ENCODE data around the gene STT3B. TPM values are rescaled to one million over a fixed set of nuclear protein-coding genes. Genes with fewer than 3 reads are reported as not detected.
"Not testable (repeated sequence)": the region's sequence is repeated elsewhere in the genome, so short reads cannot be mapped to it uniquely, and the experiment has no call there.

Gene STT3B
- total RNA-seq, 1 donor from 2014 or later, result 181 TPM

DNA sequence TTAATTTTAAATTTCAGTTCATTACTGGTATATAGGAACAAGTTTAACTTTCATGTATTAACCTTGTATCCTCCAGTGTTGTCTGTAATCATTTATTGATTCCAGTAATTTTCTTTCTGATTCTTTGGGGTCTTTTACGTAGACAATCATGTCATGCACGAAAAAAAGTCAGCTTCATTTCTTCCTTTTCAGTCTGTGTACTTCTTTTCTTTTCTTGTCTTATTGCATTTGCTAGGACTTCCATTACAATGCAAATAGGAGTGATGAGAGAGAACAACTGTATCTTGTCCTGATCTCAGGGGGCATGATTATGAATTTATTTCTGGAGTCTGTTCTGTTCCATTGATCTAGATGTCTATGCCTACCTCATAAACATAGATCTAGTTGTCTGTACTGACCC is 56.5 kb downstream of the STT3B start:
- intact Hi-C loops (cut with micrococcal nuclease), result no loop called here

DNA sequence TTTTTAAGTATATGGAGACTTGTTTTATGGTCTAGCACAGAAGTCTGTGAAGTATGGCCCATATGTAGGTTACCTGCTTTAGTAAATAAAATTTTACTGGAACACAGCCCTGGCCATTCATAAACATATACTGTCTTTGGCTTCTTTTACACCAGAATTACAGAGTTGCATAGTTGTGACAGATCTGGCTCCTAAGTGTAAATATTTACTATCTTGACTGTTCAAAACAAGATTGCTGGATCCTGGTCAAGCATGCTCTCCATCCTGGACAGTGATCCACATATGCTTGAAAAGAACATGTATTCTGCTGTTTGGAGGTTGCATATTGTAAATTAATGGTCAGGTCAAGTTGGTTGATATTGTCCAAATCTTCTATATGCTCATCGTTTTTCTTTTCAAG is 57.9 kb downstream of the STT3B start:
- intact Hi-C loops (cut with micrococcal nuclease), result no loop called here

- intact Hi-C loops (cut with micrococcal nuclease), result loop anchor here (2.0 kb wide), 1 partner anchor 20 kb away; no protein-coding TSS in a partner anchor
Measured at GRCh38 chr3:31592764-31593163, 60.0 kb downstream of the STT3B start.

- intact Hi-C loops (cut with micrococcal nuclease), result loop anchor here (5.0 kb wide), 2 partner anchors 39 to 41 kb away; no protein-coding TSS in a partner anchor
Measured at GRCh38 chr3:31596176-31596575, 63.5 kb downstream of the STT3B start.

- intact Hi-C loops (cut with micrococcal nuclease), result no loop called here
Measured at GRCh38 chr3:31600431-31600830, 67.7 kb downstream of the STT3B start.

DNA sequence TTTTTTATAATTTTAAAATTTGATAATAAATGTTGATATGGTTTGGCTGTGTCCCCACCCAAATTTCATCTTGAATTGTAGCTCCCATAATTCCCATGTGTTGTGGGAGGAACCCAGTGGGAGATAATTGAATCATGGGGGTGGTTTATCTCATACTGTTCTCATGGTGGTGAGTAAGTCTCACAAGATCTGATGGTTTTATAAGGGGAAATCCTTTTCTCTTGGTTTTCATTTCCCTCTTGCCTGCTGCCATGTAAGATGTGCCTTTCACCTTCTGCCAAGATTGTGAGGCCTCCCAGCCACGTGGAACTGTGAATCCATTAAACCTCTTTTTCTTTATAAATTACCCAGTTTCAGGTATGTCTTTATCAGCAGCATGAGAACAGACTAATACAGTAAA is 72.6 kb downstream of the STT3B start:
- intact Hi-C loops (cut with micrococcal nuclease), result not testable (repeated sequence)

GRCh38 chr3:31606453-31606852 is 73.7 kb downstream of the STT3B start:
- intact Hi-C loops (cut with micrococcal nuclease), result no loop called here

- intact Hi-C loops (cut with micrococcal nuclease), result loop anchor here (1.0 to 10.0 kb wide), 4 partner anchors 158 to 843 kb away; partner anchors contain the start of genes OSBPL10 and ZNF860
Measured at GRCh38 chr3:31610700-31611275, 78.1 kb downstream of the STT3B start.

DNA sequence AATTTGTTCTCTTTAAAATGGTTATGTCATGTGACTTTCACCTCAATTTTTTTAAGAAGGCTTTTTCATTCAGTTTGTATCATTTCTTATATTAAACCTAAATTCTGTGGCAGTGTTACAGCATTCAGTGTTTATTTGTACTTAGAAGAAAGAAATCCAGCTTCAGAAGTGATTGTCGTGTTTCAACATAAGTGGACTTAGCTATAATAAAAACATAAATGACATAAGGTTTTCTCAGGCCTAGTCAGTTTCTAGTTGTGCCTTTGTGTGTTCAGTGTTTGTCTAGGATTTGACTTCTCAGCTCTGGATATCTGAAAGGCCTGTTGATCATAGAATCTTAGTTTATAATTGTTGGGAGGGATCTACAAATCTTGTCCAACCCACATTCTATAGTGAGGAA is 80.5 kb downstream of the STT3B start:
- intact Hi-C loops (cut with micrococcal nuclease), result loop anchor here (2.0 to 10.0 kb wide), 3 partner anchors 20 to 846 kb away; partner anchors contain the start of genes OSBPL10 and ZNF860

DNA sequence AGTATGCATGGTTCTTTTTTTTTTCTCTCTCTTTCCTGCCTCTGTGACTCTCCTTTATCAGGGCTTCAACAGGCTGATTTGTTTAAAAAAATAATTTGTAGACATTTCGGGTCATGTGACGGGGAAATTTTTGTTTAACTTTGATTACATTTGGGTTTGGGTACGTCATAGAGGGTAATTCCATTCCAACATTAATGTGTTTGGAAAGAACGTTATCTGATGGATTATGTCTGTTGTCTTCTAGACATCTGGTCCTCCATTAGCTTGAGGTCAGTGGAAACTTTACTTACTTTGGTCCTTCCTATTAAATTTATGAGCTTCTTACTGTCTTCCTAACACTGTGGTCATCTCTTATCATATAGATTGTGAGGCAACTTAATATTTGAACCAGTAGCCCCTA is 80.9 kb downstream of the STT3B start:
- intact Hi-C loops (cut with micrococcal nuclease), result loop anchor here (2.0 to 10.0 kb wide), 3 partner anchors 21 to 846 kb away; partner anchors contain the start of genes OSBPL10 and ZNF860

DNA sequence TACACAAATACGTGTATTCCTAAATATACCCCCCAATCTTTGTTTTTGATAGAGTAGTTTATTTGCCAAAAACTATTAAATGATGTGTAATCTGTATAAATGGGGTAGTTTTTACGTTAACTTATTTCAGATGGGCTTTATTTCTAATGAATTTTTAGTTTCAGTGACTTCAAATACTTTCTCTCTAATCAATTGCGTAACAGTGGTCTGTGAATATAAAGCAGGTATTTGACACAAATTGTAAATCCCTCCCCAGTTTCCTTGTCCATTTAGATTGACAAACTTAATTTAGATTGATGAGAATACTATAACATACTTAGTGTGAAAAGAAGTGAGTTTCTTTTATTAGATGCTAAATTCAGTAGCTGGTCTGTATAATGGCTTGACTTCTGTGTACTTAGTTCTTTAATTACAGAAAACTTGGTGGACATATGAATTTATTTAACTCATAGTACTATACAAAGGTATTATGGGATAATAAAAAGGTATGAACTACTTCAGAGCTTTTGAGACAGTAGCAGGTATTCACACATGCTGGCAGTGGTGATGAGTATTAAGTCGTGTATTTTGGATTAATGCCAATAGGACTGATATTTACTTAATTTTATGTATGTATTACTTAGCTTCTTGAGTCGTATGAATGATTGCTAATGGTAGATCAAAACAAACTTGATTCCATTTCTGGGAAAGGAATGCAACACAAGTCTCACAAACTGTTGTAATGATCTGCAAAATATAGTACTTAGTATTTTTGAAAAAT is 81.6 kb downstream of the STT3B start:
- intact Hi-C loops (cut with micrococcal nuclease), result loop anchor here (5.0 to 10.0 kb wide), 2 partner anchors 370 to 847 kb away; partner anchors contain the start of genes OSBPL10 and ZNF860

GRCh38 chr3:31615071-31615875 is 82.5 kb downstream of the STT3B start:
- intact Hi-C loops (cut with micrococcal nuclease), result loop anchor here (10.0 kb wide), 1 partner anchor 370 kb away; the partner anchor contains the start of genes OSBPL10 and ZNF860

GRCh38 chr3:31616711-31617110 is 84.0 kb downstream of the STT3B start:
- intact Hi-C loops (cut with micrococcal nuclease), result loop anchor here (10.0 kb wide), 1 partner anchor 368 kb away; the partner anchor contains the start of genes OSBPL10 and ZNF860

DNA sequence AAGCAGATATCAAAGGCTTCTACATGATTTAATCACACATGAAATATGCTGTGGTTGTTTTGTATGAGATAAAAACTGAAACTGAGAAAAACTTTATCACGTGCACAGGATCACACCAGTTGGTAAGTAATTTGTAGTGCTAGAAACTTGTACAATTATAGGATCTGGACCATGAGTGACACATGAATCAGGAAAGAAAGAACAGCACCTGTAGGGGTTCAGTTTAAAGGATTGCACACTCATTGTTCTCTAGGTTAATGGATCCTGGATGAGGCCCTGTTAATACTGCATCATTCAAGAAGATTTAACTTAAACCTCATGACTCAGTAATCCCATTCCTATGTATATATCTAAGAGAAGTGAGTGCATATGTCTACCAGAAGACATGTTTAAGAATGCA is 87.9 kb downstream of the STT3B start:
- intact Hi-C loops (cut with micrococcal nuclease), result no loop called here

DNA sequence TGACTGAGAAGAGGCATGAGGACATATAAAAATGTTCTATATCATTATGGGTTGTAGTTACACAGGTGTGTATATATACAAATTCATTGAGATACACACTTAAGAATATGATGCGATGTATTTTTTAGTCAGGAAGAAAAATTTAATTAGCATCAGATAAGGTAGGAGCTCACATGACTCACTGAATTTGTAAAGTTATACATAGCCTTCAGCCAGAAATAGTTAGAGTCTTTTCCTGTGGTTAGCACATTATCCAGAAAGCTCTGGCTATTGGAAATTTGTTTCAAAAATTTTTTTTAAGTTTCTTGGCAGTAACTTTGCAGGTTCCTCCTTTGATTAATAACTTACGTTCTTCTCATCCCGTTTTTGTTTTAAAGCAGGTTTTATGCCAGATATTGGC is 88.6 kb downstream of the STT3B start:
- intact Hi-C loops (cut with micrococcal nuclease), result no loop called here

- intact Hi-C loops (cut with micrococcal nuclease), result no loop called here
Measured at GRCh38 chr3:31622636-31623288, 90.0 kb downstream of the STT3B start.

DNA sequence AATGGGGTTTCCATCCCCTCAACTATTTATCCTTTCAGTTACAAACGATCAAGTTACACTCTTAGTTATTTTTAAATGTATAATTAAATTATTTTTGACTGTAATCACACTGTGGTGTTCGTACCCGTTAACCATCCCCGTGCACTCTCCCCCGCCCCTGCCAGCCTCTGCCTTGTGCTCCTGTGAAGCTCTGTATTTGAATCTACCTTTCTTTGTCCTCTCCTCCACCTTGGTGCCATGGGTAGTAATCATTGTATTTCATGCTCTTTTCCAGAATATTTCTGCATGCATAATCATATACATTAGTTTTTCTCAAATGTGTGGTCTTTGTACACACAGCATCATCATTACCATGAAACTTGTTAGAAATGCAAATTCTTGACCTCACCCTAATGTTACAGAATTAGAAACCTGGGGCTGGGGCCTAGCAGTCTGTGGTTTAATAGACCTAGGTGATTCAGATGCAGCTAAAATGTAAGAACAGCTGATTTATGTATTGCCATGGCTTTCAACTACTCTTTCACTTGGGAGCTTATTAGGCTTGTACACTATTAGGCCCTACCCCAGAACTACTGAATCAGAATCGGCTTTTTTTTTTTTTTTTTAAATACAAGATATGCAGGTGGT is 91.5 kb downstream of the STT3B start:
- intact Hi-C loops (cut with micrococcal nuclease), result no loop called here

- intact Hi-C loops (cut with micrococcal nuclease), result no loop called here
Measured at GRCh38 chr3:31625358-31625757, 92.6 kb downstream of the STT3B start.

DNA sequence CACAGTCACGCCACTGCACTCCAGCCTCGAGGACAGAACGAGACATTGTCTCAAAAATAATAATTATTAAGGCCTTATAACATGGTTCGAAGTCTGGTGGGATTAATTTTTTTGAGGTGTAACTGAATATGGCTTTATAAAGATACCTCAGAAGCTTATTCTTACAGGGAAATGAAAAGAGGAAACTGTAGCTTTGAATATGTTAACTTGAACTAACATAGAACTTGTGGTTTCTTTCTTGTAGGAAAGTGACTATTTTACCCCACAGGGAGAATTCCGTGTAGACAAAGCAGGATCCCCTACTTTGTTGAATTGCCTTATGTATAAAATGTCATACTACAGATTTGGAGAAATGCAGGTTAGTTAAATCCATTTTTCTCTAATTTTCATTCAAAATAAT is 96.3 kb downstream of the STT3B start:
- intact Hi-C loops (cut with micrococcal nuclease), result no loop called here

DNA sequence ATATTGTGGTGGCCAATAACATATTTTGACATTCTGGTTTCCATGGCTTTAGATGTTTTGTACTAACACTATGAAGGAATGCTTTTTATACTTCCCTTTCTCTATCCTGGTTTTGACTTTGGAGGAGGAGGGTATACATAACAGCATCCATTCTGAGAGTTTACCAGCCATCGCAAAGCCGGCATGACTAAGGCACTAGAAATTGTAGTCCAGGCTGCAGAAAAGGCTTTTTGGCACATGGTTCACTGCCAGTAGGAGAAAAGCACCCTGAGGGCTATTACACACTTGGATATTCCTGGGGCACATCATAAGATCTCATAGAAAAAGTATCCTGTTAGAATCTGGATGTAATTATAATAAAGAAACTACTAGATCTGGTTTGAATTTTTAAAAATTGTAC is 101.8 kb downstream of the STT3B start:
- intact Hi-C loops (cut with micrococcal nuclease), result loop anchor here (10.0 kb wide), 1 partner anchor 1010 kb away; no protein-coding TSS in a partner anchor

All from T-helper 1 cell treated with Interleukin-12 subunit alpha and Interleukin-12 subunit beta and Interleukin-4 antibody, amounts not matched to agents 30 ng/mL and 1 ng/mL, for 36 hours (primary cell).